Measurements from ENCODE around the gene MELK.

The MELK gene

GRCh38 chr9:36676091-36676490, 103.4 kb downstream of the MELK start:
- DNase-seq (ENCODE audit: low read depth), result no peak

GRCh38 chr9:36676778-36677485, 104.2 kb downstream of the MELK start:
- no peak for DNase-seq (ENCODE audit: low read depth)

- no peak for DNase-seq (ENCODE audit: low read depth)
Observed at GRCh38 chr9:36677611-36678010, 104.9 kb downstream of the MELK start.

GRCh38 chr9:36679710-36680109, 107.0 kb downstream of the MELK start:
- no peak for DNase-seq (ENCODE audit: low read depth)

- no peak for DNase-seq (ENCODE audit: low read depth)
Observed at GRCh38 chr9:36686471-36686870, 113.8 kb downstream of the MELK start.

GRCh38 chr9:36690412-36691168, 117.9 kb downstream of the MELK start:
- no peak for DNase-seq (ENCODE audit: low read depth)

- peak; percentile 19 for DNase-seq (ENCODE audit: low read depth)
Observed at GRCh38 chr9:36691671-36692070, 119.0 kb downstream of the MELK start.

GRCh38 chr9:36698984-36699383, 126.3 kb downstream of the MELK start:
- DNase-seq (ENCODE audit: low read depth), result no peak

GRCh38 chr9:36704148-36704547, 131.5 kb downstream of the MELK start:
- DNase-seq (ENCODE audit: low read depth), result no peak

- no peak for DNase-seq (ENCODE audit: low read depth)
Observed at GRCh38 chr9:36713515-36714490, 141.1 kb downstream of the MELK start.

GRCh38 chr9:36716496-36716895, 143.8 kb downstream of the MELK start:
- no peak for DNase-seq (ENCODE audit: low read depth)

- peak; percentile 25 for DNase-seq (ENCODE audit: low read depth)
Observed at GRCh38 chr9:36717276-36717675, 144.6 kb downstream of the MELK start.

- DNase-seq (ENCODE audit: low read depth), result no peak
Observed at GRCh38 chr9:36718612-36719011, 145.9 kb downstream of the MELK start.

GRCh38 chr9:36720043-36720442, 147.3 kb downstream of the MELK start:
- no peak for DNase-seq (ENCODE audit: low read depth)

- no peak for DNase-seq (ENCODE audit: low read depth)
Observed at GRCh38 chr9:36721846-36722588, 149.3 kb downstream of the MELK start.

GRCh38 chr9:36725777-36726356, 153.2 kb downstream of the MELK start:
- DNase-seq (ENCODE audit: low read depth), result peak; percentile 25

Data from EH (cell line).